Stimulated activated effector memory CD8-positive, alpha-beta T cell treated with anti-CD3 and anti-CD28 coated beads, Interleukin-12 subunit alpha, Interleukin-12 subunit beta, amount 100 ng/mL, for 72 hours (primary cell): ENCODE measurements around the gene HDAC1.
"Not testable (repeated sequence)": the region's sequence is repeated elsewhere in the genome, so short reads cannot be mapped to it uniquely, and the experiment has no call there.

ENCODE experiments used
- ATAC-seq: fragments of 150-1000 bp; cut with Tn5 transposase; 2 replicates; pipeline ENCODE4 v1.10.0; 2021
- DNase-seq, 2 donors: peaks; one replicate each; pipeline ENCODE4 v3.0.0; 2021 to 2022; ENCODE audit warnings: low spot score in 2 of 2
- H3K27ac Mint-ChIP-seq: one replicate; pipeline ENCODE4 v1.8.0; 2022; ENCODE audit warnings: mild to moderate bottlenecking, mixed read lengths
- H3K36me3 Mint-ChIP-seq: one replicate; pipeline ENCODE4 v1.8.0; 2022; ENCODE audit warnings: mild to moderate bottlenecking, mixed read lengths
- H3K4me1 Mint-ChIP-seq: one replicate; pipeline ENCODE4 v1.8.0; 2022; ENCODE audit warnings: mixed read lengths
- H3K4me3 Mint-ChIP-seq: one replicate; pipeline ENCODE4 v1.8.0; 2022; ENCODE audit warnings: mild to moderate bottlenecking, mixed read lengths
- H3K9me3 Mint-ChIP-seq: one replicate; pipeline ENCODE4 v1.8.0; 2022; ENCODE audit warnings: mixed read lengths

The HDAC1 gene

DNA sequence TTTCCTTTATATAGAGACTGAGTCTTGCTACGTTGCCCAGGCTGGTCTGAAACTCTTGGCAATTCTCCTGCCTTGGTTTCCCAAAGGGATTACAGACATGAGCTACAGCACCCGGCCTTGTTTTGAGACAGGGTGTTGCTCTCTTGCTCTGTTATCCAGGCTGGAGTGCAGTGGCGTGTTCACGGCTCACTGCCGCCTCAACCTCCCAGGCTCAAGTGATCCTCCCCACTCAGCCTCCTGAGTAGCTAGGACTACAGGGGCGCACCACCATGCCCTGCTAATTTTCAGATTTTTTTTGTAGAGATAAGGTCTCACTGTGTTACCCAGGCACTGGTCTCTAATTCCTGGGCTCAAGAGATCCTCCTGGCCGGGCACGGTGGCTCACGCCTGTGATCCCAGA, 26.0 kb upstream of the HDAC1 start:
- H3K36me3 Mint-ChIP-seq = peaks cover 92% of the 10 kb centered on the region
- DNase-seq (no peak), ATAC-seq (no peak)
- H3K4me1 Mint-ChIP-seq = peaks cover 34% of the 10 kb centered on the region
- no peaks in the 10 kb centered on the region for H3K9me3 Mint-ChIP-seq
- H3K27ac Mint-ChIP-seq = peak overlapping the region; percentile 95
- H3K4me3 Mint-ChIP-seq = peak overlapping the region; percentile 52

DNA sequence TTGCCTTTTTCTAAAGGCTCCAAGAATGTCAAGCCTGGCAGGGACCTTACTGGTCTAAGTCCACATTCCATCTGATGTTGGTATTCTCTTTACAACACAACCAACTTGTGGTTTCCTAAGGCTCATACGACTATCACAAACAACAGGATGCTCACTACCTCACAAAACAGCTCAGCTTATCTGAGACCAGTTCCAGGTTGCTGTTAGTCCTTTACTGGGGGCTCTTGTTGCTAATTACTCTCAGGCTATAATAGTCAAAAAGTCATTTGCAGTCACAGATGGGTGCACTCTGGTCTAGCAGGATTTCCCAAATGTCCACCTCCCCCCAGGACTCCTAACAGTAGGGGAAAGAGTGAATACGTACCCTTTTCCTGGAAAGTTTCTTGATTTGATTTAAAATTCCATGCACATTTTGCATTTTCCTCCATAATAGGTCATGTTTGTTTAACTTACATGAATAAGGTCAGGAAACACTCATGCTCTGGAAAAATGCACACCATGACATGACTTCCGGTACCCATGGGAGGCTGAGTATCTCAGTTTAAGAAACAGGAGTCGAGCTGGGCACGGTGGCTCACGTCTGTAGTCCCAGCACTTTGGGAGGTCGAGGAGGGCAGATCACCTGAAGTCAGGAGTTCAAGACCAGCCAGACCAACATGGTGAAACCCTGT, 24.8 kb upstream of the HDAC1 start:
- no peaks in the 10 kb centered on the region for H3K9me3 Mint-ChIP-seq
- peaks cover 45% of the 10 kb centered on the region for H3K4me1 Mint-ChIP-seq
- H3K36me3 Mint-ChIP-seq = peaks cover 92% of the 10 kb centered on the region
- H3K4me3 Mint-ChIP-seq = peak overlapping the region; percentile 52
- ATAC-seq (peak; percentile 33), DNase-seq (no peak)
- peak overlapping the region; percentile 95 for H3K27ac Mint-ChIP-seq

DNA sequence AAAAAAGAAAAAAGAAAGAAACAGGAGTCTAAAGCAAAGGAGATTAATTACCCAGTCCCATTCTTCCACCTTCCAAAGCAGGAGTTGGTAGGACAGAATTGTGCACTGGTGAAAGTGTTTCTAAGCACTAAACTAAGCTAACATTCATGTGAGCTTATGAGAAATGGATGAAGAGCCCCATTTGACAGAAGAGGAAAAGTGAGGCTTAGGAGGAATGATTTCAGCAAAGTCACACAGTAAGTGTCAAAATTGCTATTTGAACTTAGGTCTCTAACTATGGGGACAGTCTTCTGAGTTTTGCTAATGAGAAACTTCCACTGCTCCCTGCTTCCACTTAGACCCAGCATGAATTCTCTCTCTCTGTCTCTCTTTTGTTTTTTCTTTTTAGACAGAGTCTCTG, 22.1 kb upstream of the HDAC1 start:
- no peaks in the 10 kb centered on the region for H3K9me3 Mint-ChIP-seq
- H3K4me3 Mint-ChIP-seq = no peak overlapping the region
- DNase-seq = no peak
- H3K4me1 Mint-ChIP-seq = peaks cover 58% of the 10 kb centered on the region
- peak overlapping the region; percentile 58 for H3K27ac Mint-ChIP-seq
- no peak for ATAC-seq
- H3K36me3 Mint-ChIP-seq = peaks cover 96% of the 10 kb centered on the region

DNA sequence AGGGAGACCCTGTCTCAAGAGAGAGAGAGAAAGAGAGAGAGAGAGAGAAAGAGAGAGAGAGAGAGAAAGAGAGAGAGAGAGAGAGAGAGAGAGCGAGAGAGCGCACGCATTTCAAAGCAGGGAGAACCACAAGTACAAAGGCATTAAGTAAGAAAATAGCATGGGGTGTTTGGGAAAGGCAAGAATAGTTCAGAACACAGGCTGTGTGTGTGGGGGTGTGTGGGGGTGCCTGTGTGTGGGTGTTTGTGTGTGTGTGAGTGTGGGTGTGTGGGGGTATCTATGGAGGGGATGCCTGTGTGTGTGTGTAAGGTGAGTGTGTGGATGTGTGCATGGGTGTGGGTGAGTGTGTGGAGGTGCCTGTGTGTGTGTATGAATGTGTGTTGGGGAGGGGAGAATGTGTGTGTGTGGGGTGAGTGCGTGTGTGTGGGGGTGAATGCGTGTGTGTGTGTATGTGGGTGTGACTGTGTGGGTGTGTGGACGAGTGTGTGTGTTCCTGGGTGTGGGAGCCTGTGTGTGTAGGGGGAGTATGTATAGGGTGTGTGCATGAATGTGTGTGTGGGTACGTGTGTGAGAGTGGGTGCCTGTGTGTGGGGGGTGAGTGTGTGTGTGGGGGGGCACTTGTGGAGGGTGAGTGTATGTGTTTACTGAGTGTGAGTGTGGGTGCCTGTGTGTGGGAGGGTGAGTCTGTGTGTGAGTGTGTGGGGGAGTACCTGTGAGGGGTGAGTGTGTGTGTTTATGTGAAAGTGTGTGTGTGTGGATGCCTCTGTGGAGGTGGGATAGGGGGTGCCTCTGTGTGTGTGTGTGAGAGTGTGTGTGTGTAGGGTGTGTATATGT, 19.1 kb upstream of the HDAC1 start:
- ATAC-seq (peak; percentile 40), DNase-seq (no peak)
- Mint-ChIP-seq H3K27ac (peak overlapping the region; percentile 95), H3K9me3 (no peaks in the 10 kb centered on the region), H3K36me3 (peaks cover 97% of the 10 kb centered on the region), H3K4me1 (peaks cover 47% of the 10 kb centered on the region), H3K4me3 (peak overlapping the region; percentile 60)

DNA sequence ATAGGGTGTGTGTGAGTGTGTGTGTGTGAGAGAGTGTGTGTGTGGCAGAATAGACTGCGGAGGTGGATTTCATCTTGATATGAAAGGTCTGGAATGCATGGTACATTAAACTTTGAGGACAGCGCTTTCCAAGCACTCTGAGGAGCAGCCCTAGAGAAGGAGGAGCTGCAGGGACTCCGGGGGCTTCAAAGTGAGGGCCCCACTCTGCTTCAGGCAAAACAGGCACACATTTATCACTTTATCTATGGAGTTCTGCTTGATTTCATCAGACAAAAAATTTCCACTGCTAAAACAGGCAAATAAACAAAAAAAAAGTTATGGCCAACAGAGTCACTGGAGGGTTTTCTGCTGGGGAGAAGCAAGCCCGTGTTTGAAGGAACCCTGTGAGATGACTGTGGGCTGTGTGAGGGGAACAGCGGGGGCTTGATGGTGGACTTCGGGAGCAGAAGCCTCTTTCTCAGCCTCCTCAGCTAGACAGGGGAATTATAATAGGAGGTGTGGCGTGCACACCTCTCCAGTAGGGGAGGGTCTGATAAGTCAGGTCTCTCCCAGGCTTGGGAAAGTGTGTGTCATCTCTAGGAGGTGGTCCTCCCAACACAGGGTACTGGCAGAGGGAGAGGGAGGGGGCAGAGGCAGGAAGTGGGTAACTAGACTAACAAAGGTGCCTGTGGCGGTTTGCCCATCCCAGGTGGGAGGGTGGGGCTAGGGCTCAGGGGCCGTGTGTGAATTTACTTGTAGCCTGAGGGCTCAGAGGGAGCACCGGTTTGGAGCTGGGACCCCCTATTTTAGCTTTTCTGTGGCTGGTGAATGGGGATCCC, 18.3 kb upstream of the HDAC1 start:
- Mint-ChIP-seq H3K36me3 (peaks cover 100% of the 10 kb centered on the region), H3K4me1 (peaks cover 47% of the 10 kb centered on the region)

DNA sequence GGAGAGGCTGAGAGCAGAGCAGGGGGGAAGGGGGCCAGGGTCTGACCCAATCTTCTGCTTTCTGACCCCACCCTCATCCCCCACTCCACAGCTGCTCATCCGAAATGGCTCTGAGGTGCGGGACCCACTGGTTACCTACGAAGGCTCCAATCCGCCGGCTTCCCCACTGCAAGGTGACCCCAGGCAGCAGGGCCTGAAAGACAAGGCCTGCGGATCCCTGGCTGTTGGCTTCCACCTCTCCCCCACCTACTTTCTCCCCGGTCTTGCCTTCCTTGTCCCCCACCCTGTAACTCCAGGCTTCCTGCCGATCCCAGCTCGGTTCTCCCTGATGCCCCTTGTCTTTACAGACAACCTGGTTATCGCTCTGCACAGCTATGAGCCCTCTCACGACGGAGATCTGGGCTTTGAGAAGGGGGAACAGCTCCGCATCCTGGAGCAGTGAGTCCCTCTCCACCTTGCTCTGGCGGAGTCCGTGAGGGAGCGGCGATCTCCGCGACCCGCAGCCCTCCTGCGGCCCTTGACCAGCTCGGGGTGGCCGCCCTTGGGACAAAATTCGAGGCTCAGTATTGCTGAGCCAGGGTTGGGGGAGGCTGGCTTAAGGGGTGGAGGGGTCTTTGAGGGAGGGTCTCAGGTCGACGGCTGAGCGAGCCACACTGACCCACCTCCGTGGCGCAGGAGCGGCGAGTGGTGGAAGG, 17.1 kb upstream of the HDAC1 start:
- ATAC-seq (no peak), DNase-seq (no peak)
- peaks cover 47% of the 10 kb centered on the region for H3K4me1 Mint-ChIP-seq
- no peaks in the 10 kb centered on the region for H3K9me3 Mint-ChIP-seq
- no peak overlapping the region for H3K4me3 Mint-ChIP-seq
- H3K36me3 Mint-ChIP-seq = peaks cover 100% of the 10 kb centered on the region
- H3K27ac Mint-ChIP-seq = peak overlapping the region; percentile 95

More for the DNA sequence above, 18.3 kb upstream of the HDAC1 start:
- ATAC-seq = peak; percentile 87
- DNase-seq = peak in 1 of 2 donors; percentile 79
- Mint-ChIP-seq H3K9me3 (no peaks in the 10 kb centered on the region), H3K4me3 (peak overlapping the region; percentile 60), H3K27ac (peak overlapping the region; percentile 95)

DNA sequence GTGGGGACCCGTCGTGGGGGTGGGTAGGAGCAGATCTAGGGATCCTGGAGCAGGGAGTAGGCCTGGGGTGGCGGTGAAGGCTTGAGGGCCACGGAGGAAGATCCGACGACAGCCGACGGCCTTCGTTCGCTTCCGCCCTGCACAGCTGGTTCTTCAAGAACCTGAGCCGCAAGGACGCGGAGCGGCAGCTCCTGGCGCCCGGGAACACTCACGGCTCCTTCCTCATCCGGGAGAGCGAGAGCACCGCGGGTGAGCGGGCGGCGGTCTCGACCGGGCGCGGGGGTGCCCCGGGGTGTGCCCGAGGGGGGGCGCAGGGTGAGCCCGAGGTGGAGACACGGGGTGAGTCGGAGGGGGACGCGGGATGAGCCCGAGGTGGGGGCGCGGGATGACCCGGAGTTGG, 16.5 kb upstream of the HDAC1 start:
- peaks cover 100% of the 10 kb centered on the region for H3K36me3 Mint-ChIP-seq
- H3K4me1 Mint-ChIP-seq = peaks cover 47% of the 10 kb centered on the region

DNA sequence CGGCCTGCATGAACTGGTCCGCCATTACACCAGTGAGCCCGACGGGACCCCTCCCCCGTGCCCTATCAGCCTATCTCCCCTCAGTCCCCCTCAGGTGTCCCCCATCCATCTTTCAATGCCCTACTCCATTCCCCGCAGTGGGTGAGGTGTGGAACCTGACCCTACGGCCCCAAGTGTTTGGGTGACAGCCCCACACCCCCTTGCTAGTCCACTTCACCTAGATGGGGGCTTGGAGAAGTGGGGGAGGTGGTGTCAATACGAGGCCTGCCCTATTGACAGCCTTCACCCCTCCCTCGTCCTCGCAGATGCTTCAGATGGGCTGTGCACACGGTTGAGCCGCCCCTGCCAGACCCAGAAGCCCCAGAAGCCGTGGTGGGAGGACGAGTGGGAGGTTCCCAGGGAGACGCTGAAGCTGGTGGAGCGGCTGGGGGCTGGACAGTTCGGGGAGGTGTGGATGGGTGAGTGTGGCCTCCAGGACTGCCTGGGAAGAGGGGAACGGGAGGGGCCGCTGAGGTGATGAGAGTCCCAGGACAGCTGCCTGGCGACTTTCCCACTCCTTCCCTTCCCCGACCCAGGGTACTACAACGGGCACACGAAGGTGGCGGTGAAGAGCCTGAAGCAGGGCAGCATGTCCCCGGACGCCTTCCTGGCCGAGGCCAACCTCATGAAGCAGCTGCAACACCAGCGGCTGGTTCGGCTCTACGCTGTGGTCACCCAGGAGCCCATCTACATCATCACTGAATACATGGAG, 15.7 kb upstream of the HDAC1 start:
- Mint-ChIP-seq H3K9me3 (no peaks in the 10 kb centered on the region), H3K4me3 (no peak overlapping the region), H3K4me1 (peaks cover 44% of the 10 kb centered on the region), H3K27ac (peak overlapping the region; percentile 87), H3K36me3 (peaks cover 100% of the 10 kb centered on the region)
- ATAC-seq (no peak), DNase-seq (no peak)

More for the DNA sequence above, 16.5 kb upstream of the HDAC1 start:
- DNase-seq (no peak), ATAC-seq (no peak)
- Mint-ChIP-seq H3K27ac (peak overlapping the region; percentile 95), H3K4me3 (no peak overlapping the region), H3K9me3 (no peaks in the 10 kb centered on the region)

DNA sequence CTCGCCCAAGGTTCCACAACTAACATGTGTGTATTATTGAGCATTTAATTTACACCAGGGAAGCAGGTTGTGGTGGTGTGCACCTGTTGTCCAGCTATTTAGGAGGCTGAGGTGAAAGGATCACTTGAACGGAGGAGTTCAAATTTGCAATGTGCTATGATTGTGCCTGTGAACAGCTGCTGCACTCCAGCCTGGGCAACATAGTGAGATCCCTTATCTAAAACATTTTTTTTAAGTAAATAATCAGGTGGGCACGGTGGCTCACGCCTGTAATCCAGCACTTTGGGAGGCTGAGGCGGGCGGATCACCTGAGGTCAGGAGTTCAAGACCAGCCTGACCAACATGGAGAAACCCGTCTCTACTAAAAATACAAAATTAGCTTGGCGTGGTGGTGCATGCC, 7.1 kb upstream of the HDAC1 start:
- H3K27ac Mint-ChIP-seq, H3K9me3 Mint-ChIP-seq, H3K4me1 Mint-ChIP-seq, ATAC-seq, DNase-seq, H3K4me3 Mint-ChIP-seq: not testable (repeated sequence)
- H3K36me3 Mint-ChIP-seq = peaks cover 84% of the 10 kb centered on the region

DNA sequence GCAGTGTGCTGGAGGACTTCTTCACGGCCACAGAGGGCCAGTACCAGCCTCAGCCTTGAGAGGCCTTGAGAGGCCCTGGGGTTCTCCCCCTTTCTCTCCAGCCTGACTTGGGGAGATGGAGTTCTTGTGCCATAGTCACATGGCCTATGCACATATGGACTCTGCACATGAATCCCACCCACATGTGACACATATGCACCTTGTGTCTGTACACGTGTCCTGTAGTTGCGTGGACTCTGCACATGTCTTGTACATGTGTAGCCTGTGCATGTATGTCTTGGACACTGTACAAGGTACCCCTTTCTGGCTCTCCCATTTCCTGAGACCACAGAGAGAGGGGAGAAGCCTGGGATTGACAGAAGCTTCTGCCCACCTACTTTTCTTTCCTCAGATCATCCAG, 6.2 kb upstream of the HDAC1 start:
- Mint-ChIP-seq H3K27ac (no peak overlapping the region), H3K36me3 (peaks cover 75% of the 10 kb centered on the region), H3K4me3 (no peak overlapping the region), H3K4me1 (no peaks in the 10 kb centered on the region), H3K9me3 (no peaks in the 10 kb centered on the region)
- DNase-seq (no peak), ATAC-seq (peak; percentile 28)

DNA sequence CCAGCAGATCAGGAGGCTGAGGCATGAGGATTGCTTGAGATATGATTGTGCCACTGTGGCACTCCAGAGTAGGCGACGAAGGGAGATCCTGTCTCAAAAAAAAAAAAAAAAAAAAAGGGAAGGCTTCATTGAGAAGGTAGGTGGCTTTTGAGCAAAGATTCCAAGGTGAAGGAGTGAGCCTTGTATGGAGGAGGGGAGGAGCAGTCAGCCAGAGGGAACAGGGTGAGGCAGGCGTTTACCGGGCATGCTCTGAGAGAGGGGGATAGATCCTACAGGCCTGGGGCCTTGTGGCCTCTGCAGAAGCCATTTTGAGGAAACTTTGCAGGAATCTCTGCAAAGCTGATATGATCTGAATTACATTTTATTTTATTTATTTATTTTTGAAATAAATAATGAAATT, 5.1 kb upstream of the HDAC1 start:
- Mint-ChIP-seq H3K9me3 (no peaks in the 10 kb centered on the region), H3K4me3 (no peak overlapping the region), H3K27ac (no peak overlapping the region), H3K36me3 (peaks cover 68% of the 10 kb centered on the region), H3K4me1 (peaks cover 7% of the 10 kb centered on the region)
- no peak for DNase-seq
- no peak for ATAC-seq

DNA sequence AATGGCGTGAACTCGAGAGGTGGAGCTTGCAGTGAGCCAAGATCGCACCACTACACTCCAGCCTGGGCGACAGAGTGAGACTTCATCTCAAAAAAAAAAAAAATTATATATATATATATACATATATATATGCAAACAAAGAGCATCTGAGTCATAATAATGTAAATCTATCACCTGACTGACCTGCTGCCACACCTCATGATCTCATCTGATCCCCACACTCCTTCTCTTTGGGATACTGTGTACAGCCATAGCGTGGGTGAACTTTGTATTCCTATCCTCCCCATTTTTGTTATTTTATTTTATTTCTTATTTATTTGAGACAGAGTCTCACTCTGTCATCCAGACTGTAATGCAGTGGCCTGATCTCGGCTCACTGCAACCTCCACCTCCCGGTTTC, 2.6 kb upstream of the HDAC1 start:
- no peak for ATAC-seq
- no peaks in the 10 kb centered on the region for H3K9me3 Mint-ChIP-seq
- DNase-seq = no peak
- peaks cover 20% of the 10 kb centered on the region for H3K4me1 Mint-ChIP-seq
- no peak overlapping the region for H3K27ac Mint-ChIP-seq
- peaks cover 68% of the 10 kb centered on the region for H3K36me3 Mint-ChIP-seq
- H3K4me3 Mint-ChIP-seq = no peak overlapping the region

DNA sequence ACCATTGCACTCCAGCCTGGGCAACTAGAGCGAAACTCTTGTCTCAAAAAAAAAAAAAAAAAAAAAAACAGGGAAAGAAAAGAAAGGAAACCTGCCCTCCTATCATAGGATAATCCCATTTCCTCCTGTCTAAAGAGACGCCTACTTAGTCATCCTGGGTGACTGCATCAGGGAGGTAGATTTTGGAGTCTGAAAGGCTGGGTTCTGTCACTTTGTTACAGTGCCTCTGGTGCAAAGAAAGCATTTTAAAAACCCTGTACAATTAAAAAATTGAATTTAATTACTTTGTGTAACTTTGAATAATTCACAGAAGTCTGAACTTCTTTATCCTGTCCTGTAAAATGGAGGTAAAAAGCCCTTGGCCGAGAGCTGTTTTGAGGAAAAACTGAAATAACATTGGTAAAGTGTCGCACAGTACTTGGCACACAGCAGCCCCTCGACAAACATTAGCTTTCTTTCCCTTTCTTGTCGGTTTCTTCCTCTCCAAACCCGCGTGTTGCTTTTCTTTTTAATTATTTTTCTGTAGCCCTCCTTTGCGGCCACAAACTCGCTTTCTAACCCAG, 657 bp upstream of the HDAC1 start:
- ATAC-seq = no peak
- peaks cover 35% of the 10 kb centered on the region for H3K4me1 Mint-ChIP-seq
- H3K4me3 Mint-ChIP-seq = peak overlapping the region; percentile 97
- H3K9me3 Mint-ChIP-seq = no peaks in the 10 kb centered on the region
- no peak for DNase-seq
- peak overlapping the region; percentile 95 for H3K27ac Mint-ChIP-seq
- H3K36me3 Mint-ChIP-seq = peaks cover 68% of the 10 kb centered on the region

DNA sequence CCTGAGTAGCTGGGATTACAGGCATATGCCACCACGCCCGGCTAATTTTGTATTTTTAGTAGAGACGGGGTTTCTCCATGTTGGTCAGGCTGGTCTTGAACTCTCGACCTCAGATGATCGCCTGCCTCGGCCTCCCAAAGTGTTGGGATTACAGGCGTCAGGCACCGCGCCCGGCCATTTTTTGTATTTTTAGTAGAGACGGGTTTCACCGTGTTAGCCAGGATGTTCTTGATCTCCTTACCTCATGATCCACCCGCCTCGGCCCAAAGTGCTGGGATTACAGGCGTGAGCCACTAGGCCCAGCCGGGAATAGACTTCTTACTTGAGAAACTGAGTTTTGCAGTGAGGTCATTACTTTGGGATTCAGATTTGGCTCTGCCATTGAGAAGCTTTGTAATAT, 6.3 kb downstream of the HDAC1 start:
- H3K27ac Mint-ChIP-seq, ATAC-seq, H3K9me3 Mint-ChIP-seq, DNase-seq, H3K4me3 Mint-ChIP-seq: not testable (repeated sequence)
- peaks cover 85% of the 10 kb centered on the region for H3K36me3 Mint-ChIP-seq
- H3K4me1 Mint-ChIP-seq = peaks cover 40% of the 10 kb centered on the region
